Measurements from ENCODE around the gene HS2ST1.

The HS2ST1 gene

DNA sequence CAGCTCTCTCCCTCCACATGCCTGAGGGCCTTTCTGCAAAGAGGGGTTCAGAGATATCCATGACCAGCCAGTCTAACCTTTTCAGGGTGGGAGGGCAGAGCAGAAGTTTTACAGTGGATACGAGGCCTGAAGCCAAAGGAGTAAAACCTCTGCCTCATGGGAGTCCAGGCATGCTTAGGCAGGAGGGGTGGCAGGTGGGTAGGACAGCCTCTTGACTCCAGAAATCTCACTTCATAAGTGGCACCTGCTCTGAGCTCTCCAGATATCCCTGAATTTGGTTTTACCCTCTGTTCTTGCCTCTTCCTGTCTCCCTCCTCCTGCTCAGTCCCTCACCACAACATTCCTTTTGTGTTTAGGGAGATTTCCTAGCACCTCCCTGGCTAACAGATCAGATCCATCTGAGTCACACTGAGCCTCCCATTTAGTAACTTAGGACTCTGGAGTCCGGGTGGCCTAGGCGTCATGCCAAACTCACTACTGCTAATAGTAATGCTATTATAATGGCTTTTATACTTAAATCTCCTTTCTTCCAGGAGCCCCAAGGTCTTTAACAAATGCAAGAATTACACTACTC lies 201.0 kb downstream of the HS2ST1 start:
- CTCF ChIA-PET: interaction anchor here (0.6 kb wide), 1 partner anchor 41 kb away, joined by 3 read pairs; no protein-coding TSS in a partner anchor

GRCh38 chr1:87115891-87116290 lies 201.5 kb downstream of the HS2ST1 start:
- Histone ChIP-seq H3K4me3 (ENCODE audit: low read depth, low read length) (no peak overlapping the region), H3K36me3 (ENCODE audit: control insufficient read depth in 2 of 2, insufficient read depth in 1 of 2, low read length in 2 of 2) (no peaks in the 10 kb centered on the region), H3K27ac (ENCODE audit: extremely low read depth, low read depth, low read length) (no peak overlapping the region), H3K9me3 (ENCODE audit: control insufficient read depth, insufficient read depth, low read depth, low read length) (no peaks in the 10 kb centered on the region), H3K4me1 (ENCODE audit: control insufficient read depth, insufficient read depth, low read length) (no peaks in the 10 kb centered on the region)
- ChIA-PET CTCF (interaction anchor here (0.6 kb wide), 1 partner anchor 41 kb away, joined by 3 read pairs; no protein-coding TSS in a partner anchor), POLR2A (no interaction called here)
- TF ChIP-seq KLF7 (tag by site-specific recombination; IDR thresholded peaks at IDR 0.05; ENCODE audit: borderline replicate concordance) (no peak), TRIM28 (IDR thresholded peaks at IDR 0.05; ENCODE audit: borderline replicate concordance, low read length) (no peak), ZNF311 (tag by site-specific recombination; IDR thresholded peaks at IDR 0.05; ENCODE audit: borderline replicate concordance) (no peak), SP2 (tag by site-specific recombination; IDR thresholded peaks at IDR 0.05) (no peak), KLF16 (tag by site-specific recombination; IDR thresholded peaks at IDR 0.05) (no peak), ZNF19 (tag by site-specific recombination; IDR thresholded peaks at IDR 0.05; ENCODE audit: low read depth) (no peak), ZNF544 (tag by site-specific recombination; IDR thresholded peaks at IDR 0.05) (no peak)
- TF ChIP-seq, protein P1, sequence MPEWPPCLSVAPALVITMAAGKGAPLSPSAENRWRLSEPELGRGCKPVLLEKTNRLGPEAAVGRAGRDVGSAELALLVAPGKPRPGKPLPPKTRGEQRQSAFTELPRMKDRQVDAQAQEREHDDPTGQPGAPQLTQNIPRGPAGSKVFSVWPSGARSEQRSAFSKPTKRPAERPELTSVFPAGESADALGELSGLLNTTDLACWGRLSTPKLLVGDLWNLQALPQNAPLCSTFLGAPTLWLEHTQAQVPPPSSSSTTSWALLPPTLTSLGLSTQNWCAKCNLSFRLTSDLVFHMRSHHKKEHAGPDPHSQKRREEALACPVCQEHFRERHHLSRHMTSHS (tag by site-specific recombination; IDR thresholded peaks at IDR 0.05): no peak

More for the DNA sequence above, 201.0 kb downstream of the HS2ST1 start:
- Histone ChIP-seq H3K27ac (ENCODE audit: extremely low read depth, low read depth, low read length) (no peak overlapping the region), H3K36me3 (ENCODE audit: control insufficient read depth in 2 of 2, insufficient read depth in 1 of 2, low read length in 2 of 2) (no peaks in the 10 kb centered on the region), H3K9me3 (ENCODE audit: control insufficient read depth, insufficient read depth, low read depth, low read length) (no peaks in the 10 kb centered on the region), H3K4me3 (ENCODE audit: low read depth, low read length) (no peak overlapping the region), H3K4me1 (ENCODE audit: control insufficient read depth, insufficient read depth, low read length) (no peaks in the 10 kb centered on the region)
- POLR2A ChIA-PET: no interaction called here
- TF ChIP-seq PRDM10 (tag by site-specific recombination; IDR thresholded peaks at IDR 0.05): peak; percentile 57
- peak; percentile 75 for TF ChIP-seq ZNF341 (tag by site-specific recombination; IDR thresholded peaks at IDR 0.05; ENCODE audit: low read depth)
- TF ChIP-seq ZNF18 (tag by site-specific recombination; IDR thresholded peaks at IDR 0.05): no peak

DNA sequence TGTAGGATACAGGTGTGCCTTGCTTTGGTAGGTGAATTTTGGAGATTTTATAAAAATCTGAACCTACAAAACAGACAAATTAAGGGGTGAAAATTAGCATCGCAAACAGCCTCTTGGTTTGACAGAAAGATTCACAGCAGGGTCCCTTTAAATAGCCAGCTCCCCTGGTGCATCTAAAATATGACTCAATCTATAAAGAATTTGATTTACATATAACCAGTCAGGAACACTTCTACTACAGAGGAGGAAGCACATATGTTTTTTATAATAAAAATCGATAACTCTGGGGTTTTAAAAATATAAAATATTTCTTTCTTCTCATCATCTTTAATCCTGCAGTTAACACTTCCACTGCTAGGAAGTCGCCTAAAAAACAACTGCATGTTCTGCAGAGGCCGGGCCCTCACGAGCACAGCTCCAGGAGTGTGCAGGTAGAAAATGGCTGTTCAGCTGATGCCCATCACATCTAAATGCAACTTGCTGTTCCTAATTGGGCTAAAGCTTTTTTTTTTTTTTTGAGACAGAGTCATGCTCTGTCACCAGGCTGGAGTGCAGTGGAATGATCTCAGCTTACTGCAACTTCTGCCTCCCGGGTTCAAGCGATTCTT lies 203.4 kb downstream of the HS2ST1 start:
- H3K4me3 ChIP-seq (ENCODE audit: low read depth, low read length): no peak overlapping the region
- no peaks in the 10 kb centered on the region for H3K4me1 ChIP-seq (ENCODE audit: control insufficient read depth, insufficient read depth, low read length)
- ChIA-PET POLR2A (no interaction called here), CTCF (interaction anchor here (0.6 to 0.7 kb wide), 2 partner anchors 19 to 644 kb away, joined by 3 read pairs; no protein-coding TSS in a partner anchor)
- H3K27ac ChIP-seq (ENCODE audit: extremely low read depth, low read depth, low read length): no peak overlapping the region
- H3K9me3 ChIP-seq (ENCODE audit: control insufficient read depth, insufficient read depth, low read depth, low read length): no peaks in the 10 kb centered on the region
- H3K36me3 ChIP-seq (ENCODE audit: control insufficient read depth in 2 of 2, insufficient read depth in 1 of 2, low read length in 2 of 2): no peaks in the 10 kb centered on the region
- TF ChIP-seq GLIS1 (tag by site-specific recombination; IDR thresholded peaks at IDR 0.05) (0 out of 2 replicates have a peak, but pooled peaks have one; percentile 18), ZIC2 (tag by site-specific recombination; IDR thresholded peaks at IDR 0.05) (no peak), ZNF362 (tag by site-specific recombination; IDR thresholded peaks at IDR 0.05) (0 out of 2 replicates have a peak, but pooled peaks have one; percentile 20)
